Stimulated activated CD8-positive, alpha-beta memory T cell treated with anti-CD3 and anti-CD28 coated beads, Interleukin-7, amount 100 ng/mL, for 1 hour (primary cell): ENCODE data around the gene SUSD6.
"Not testable (repeated sequence)": the region's sequence is repeated elsewhere in the genome, so short reads cannot be mapped to it uniquely, and the experiment has no call there.

Experiments
- DNase-seq, 2 donors: peaks; one replicate each; pipeline ENCODE4 v3.0.0-alpha.2; 2020; ENCODE audit warnings: low read depth in 2 of 2

The SUSD6 gene

DNA sequence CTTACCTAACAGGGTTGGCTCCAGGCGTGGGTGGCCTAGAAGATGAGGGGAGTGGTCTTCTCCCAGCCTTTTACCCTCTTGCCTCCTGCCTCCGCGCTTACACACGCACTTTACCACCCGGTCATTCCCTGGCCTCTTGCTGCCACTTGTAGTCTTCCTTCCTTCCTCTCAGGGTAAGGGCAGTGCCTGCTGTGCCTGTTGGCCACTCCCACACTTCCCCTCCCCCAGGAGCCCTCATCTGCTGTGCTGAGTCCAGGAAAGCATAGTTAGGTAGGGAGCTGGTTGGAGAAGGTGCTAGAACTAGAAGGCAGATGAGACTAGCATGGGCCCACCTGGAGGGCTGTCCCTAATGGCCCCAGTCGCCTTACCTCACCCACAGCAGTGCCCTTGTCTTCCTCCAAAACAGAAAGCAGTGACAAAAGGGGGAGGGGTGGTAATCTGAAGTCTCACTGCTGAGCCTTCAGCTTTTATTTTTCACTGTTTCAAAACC lies 101.2 kb downstream of the SUSD6 start:
- DNase-seq: no peak

GRCh38 chr14:69713209-69713781 lies 101.9 kb downstream of the SUSD6 start:
- DNase-seq: no peak

GRCh38 chr14:69713993-69714679 lies 102.7 kb downstream of the SUSD6 start:
- DNase-seq: no peak

GRCh38 chr14:69715725-69716477 lies 104.5 kb downstream of the SUSD6 start:
- no peak for DNase-seq

- no peak for DNase-seq
Observed at GRCh38 chr14:69716478-69717187, 105.2 kb downstream of the SUSD6 start.

GRCh38 chr14:69718614-69719013 lies 107.2 kb downstream of the SUSD6 start:
- not testable (repeated sequence) for DNase-seq

DNA sequence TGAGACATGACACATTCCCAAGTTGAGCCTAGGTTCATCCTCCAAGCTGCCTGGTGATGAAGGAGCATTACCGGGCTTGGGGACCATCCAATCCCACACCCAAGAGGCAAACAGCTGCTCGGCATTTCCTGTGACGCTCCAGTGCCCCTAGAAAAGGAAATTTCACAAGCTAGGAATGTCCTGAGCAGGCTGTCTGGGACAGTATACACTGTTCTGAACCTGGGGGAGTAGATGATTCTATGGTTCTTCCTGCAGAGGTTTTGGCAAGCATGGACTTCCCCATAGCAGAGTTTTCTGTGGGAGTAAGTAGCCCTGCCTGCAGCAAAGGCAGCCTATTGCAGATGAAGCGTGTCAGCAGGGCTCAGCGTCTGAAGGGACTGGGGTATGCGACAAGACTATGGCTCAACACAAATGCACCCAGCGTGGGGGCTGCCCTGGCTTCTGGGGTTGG lies 108.1 kb downstream of the SUSD6 start:
- no peak for DNase-seq

GRCh38 chr14:69720912-69721311 lies 109.5 kb downstream of the SUSD6 start:
- no peak for DNase-seq

GRCh38 chr14:69726761-69727511 lies 115.5 kb downstream of the SUSD6 start:
- DNase-seq: peak; percentile 67 to 74

DNA sequence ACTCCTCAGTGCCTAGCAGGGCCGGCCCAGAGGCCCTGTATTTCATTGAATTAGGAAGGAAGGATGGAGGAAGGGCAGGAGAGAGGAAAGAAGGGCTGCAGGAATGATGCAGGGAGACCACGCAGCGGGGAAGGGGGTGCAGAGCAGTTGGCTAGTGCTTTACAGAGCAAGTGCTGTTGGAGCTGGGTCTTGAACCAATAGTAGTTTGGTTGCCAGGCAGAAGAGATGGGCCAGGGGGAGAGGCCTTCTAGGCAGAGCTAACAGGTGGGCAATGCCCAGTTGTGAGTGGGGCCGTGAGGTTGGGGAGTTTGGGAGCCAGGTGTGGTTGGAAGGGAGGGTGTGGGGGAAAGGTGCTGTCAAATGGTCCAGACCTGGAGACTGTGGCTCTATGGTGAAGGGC lies 116.5 kb downstream of the SUSD6 start:
- no peak for DNase-seq

DNA sequence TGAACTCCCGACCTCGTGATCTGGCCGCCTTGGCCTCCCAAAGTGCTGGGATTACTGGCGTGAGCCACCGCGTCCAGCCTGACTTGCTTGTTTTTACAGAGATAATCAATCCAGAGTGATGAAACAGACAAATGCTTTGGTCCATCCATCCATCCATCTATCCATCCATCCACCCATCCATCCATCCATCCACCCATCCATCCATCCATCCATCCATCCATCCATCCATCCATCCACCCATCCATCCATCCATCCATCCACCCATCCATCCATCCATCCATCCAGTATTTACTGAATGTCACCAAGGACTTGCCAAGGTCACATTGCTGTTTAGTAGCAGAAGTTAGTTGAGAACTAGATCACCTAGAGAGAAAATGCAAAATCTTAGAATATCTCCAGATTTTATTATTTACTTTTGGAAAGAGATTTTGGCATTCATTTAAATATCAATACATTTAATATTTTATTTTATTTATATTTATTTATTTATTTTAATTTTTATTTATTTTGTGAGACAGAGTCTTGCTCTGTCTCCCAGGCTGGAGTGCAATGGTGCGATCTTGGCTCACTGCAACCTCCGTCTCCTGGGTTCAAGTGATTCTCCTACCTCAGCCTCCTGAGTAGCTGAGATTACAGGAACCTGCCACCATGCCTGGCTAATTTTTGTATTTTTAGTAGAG lies 120.7 kb downstream of the SUSD6 start:
- not testable (repeated sequence) for DNase-seq

- not testable (repeated sequence) for DNase-seq
Observed at GRCh38 chr14:69736405-69736804, 125.0 kb downstream of the SUSD6 start.

DNA sequence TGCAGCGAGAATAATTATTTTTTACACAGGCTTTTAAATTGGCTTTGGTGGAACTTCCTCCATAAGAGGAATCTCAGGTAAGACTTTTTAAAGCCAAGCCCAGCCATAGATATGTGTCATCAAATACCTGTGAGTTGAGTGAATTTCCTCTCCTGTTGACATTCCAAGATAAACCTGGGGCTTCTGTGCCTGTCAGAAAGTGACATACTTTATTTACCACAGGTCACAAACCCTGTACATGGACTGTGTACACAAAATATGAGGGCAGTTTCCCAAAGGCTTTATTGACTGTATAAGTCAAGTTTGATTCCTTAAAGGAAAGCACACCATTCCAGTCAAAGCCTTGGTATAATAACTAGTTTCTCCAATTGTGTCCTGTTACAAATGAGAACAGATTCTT lies 129.7 kb downstream of the SUSD6 start:
- DNase-seq: no peak

DNA sequence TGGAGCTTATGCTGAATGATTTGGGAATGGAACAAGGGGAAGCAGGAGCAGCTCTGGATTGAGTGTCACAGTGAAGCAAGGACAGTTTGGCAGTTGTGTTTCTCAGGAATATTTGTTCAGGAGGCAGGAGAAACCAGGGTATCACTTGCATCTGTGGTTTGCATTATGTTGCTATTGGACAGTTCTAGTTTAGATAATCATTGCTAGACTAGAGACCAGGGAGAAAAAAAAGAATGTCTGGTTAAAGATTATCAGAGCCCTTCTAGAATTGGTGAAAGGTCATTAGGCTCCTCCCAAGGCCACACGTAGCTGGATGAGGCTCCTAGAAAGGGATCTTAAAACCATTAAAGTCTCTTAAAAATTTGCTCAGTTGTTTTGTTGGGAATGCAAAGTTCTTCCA lies 138.6 kb downstream of the SUSD6 start:
- no peak for DNase-seq

GRCh38 chr14:69750495-69750894 lies 139.1 kb downstream of the SUSD6 start:
- no peak for DNase-seq

DNA sequence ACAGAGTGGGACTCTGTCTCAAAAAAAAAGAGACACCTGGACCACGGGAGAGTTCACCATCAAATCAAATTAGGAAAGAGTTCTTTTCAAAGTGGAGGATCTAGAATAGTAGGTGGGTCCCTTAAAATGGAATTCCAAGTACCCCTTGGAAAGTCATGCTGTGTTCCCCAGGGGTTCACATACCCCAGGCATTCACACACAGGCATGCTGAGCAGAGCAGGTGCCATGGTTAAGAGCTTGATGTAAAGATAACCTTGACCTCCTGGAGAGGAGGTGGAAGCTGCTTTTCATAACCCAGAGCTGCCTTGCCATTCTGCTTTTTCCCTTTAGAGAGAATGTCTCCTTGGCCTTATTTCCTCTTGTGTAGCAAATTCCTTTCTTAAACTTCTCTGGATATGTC lies 141.4 kb downstream of the SUSD6 start:
- DNase-seq: no peak

- DNase-seq: no peak
Observed at GRCh38 chr14:69753860-69754259, 142.5 kb downstream of the SUSD6 start.

GRCh38 chr14:69754487-69754886 lies 143.1 kb downstream of the SUSD6 start:
- DNase-seq: no peak

DNA sequence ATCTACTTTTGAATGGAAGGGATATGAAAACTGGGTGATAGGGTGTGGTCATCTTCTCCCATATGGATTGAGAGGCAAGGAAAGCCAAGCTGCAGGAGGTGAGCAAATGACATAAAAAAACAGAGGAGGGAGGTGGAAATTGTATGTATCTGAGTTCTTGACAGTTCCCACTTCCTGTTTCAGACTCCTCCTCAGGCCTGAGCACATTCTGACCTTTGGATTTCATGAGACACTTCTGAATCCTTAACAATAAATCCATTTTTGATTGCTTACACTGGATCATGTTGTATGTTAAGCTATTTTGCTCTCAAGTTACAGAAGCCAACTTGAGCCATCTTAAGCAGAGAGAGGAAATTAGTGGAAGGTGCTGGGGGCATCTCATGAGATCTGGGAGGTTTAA lies 143.9 kb downstream of the SUSD6 start:
- DNase-seq: no peak

- DNase-seq: no peak
Observed at GRCh38 chr14:69755784-69756183, 144.4 kb downstream of the SUSD6 start.

GRCh38 chr14:69756298-69756697 lies 144.9 kb downstream of the SUSD6 start:
- DNase-seq: no peak
